HG03060 (cell line): ENCODE measurements around the gene BCAP29.

Source experiments
- ATAC-seq: cut with Tn5 transposase; IDR thresholded peaks from one replicate; pipeline ENCODE4 v1.9.1; 2021; ENCODE audit warnings: low read depth, moderate number of reproducible peaks; ENCODE audit not compliant: unreplicated experiment

The BCAP29 gene

GRCh38 chr7:107661081-107661864, 81.2 kb downstream of the BCAP29 start:
- no peak for ATAC-seq

DNA sequence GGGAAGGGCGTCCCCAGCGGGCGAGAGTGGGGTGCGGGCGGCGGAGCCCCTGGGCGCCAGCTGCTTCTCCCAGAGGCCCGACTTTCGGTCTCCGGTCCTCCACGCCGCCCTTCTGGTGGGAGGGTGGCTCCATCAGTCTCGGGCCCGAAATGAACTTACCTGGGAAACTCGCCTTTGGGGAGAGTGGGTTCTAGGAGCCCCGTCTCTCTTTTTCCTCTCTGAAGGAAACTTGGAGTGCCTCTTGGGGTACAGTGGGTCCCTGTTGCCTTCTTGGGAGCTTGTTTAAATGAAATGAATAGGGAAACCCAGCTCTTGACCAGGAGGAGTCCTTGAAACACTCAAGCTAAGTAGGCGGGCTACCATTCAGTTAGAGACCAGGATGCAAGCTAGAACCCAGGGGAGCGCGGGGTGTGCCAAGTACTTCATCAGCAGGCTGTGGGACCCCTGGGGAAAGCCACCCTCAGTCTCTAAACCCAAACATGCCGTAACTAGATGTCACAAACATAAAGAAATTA, 81.9 kb downstream of the BCAP29 start:
- no peak for ATAC-seq

DNA sequence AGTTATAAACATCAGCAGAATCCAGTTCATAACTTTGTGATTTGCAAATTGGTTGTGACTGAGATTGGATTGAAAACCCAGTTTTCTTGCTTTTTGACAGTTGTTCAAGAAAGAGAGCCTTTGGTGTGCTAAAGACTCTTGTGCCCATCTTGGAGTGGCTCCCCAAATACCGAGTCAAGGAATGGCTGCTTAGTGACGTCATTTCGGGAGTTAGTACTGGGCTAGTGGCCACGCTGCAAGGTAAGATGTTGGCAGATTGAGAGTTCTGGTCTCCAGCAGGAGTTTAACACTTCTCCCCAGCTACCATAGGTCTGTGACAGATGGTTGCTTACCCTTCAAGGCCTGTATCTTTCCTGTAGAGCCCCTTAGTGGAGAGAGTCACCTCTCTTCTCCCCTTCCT, 83.2 kb downstream of the BCAP29 start:
- no peak for ATAC-seq

DNA sequence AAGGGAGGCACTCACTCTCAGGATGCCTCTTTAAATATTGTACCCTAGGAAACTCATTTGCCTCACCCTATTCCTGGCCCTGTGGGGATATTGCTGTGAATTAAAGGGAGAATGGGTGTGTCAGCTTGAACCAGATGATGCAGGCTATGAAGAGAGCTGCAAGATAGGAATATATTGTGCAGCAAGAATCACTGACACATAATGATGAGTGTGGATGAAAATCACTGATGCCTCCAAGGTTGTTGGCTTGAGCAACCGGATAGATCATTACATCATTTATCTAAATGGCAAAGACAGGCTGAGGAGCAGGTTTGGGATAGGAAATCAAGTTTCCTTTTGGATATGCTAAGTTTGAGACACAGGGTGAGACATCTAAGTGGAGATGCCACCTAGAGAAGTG, 86.7 kb downstream of the BCAP29 start:
- no peak for ATAC-seq

GRCh38 chr7:107667341-107667740, 87.3 kb downstream of the BCAP29 start:
- no peak for ATAC-seq

DNA sequence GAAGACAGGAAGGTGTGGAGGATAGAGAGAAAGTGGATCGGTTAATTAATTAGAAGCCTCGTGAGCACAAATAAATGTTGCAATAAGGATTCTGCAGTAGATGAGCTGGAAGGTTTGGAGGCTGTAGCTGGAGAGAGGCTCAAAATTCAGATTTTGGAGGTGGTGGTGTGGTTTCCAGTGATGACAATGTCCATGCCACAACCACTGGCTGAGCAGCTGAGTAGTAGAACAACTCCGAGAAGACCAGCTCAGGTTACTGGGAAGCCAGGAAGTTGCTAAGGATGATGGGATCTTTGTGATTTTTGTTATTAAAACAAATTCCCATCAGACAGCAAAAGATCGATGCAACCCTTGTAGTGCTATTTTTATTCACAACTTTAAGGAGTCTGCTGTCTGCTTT, 88.2 kb downstream of the BCAP29 start:
- ATAC-seq, result no peak
